Liver (tissue), 3 donors: Measurements from ENCODE around the gene DPP6.

ENCODE experiments used
- FOXA1 ChIP-seq: IDR thresholded peaks from 2 replicates; pipeline ENCODE4 v1.6.1; 2016; ENCODE audit warnings: antibody characterized with exemption
- JUND ChIP-seq, 2 donors: IDR thresholded peaks; 2 replicates each; pipeline ENCODE4 v1.6.1; 2016; ENCODE audit warnings: antibody characterized with exemption in 2 of 2
- RAD21 ChIP-seq, 2 donors: IDR thresholded peaks; 2 replicates each; pipeline ENCODE4 v1.6.1; 2016; ENCODE audit warnings: antibody characterized with exemption in 2 of 2, mild to moderate bottlenecking in 2 of 2
- TF ChIP-seq, protein P1 (sequence below): fragments of 150-350 bp; IDR thresholded peaks from 2 replicates; pipeline ENCODE4 v1.5.1; 2017; ENCODE audit warnings: improper control_type of control experiment, low read depth, low read length; ENCODE audit not compliant: missing input control
- TF ChIP-seq, protein P2 (sequence below): IDR thresholded peaks from 2 replicates; pipeline ENCODE4 v1.6.1; 2016; ENCODE audit warnings: antibody characterized with exemption
- donor health status: healthy.
- donor health status: healthy.

DNA sequence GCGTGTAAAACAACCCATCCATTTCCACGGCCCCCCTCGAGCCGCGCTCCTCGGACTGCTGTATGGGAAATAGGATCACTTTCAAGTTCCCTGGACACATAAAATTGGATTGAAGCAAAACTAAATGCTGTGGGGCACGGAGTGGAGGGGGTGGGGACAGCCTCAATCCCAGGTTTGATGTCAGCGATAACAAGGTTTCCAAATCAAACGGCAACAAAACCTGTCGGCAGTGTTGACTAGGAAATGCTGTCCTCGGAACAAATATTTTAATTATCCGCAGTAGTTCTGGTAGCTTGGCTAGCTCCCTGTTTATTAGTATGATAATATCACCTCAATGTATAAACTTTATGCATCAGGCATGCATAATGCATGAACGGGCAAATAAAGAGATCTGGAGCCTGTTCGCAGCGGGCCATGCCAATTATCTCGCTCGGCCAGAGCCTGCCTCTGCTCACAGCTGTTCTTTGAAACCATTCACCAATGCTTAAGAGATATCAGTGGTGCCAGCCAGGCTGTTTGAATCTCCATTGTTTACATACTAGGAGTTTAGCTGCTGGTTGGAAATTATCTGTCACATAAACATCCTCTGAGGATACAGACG is 789.6 kb downstream of the DPP6 start:
- TF ChIP-seq, protein P1, sequence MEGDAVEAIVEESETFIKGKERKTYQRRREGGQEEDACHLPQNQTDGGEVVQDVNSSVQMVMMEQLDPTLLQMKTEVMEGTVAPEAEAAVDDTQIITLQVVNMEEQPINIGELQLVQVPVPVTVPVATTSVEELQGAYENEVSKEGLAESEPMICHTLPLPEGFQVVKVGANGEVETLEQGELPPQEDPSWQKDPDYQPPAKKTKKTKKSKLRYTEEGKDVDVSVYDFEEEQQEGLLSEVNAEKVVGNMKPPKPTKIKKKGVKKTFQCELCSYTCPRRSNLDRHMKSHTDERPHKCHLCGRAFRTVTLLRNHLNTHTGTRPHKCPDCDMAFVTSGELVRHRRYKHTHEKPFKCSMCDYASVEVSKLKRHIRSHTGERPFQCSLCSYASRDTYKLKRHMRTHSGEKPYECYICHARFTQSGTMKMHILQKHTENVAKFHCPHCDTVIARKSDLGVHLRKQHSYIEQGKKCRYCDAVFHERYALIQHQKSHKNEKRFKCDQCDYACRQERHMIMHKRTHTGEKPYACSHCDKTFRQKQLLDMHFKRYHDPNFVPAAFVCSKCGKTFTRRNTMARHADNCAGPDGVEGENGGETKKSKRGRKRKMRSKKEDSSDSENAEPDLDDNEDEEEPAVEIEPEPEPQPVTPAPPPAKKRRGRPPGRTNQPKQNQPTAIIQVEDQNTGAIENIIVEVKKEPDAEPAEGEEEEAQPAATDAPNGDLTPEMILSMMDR, result no peak
- no peak for TF ChIP-seq RAD21 (IDR thresholded peaks at IDR 0.05)
- TF ChIP-seq FOXA1, result no peak
- no peak for TF ChIP-seq JUND (IDR thresholded peaks at IDR 0.05)
- TF ChIP-seq, protein P2, sequence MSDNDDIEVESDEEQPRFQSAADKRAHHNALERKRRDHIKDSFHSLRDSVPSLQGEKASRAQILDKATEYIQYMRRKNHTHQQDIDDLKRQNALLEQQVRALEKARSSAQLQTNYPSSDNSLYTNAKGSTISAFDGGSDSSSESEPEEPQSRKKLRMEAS, result no peak
